HG03558 (cell line): Measurements from ENCODE around the gene UCK2.

Source experiments
- ATAC-seq: cut with Tn5 transposase; IDR thresholded peaks from one replicate; pipeline ENCODE4 v1.9.1; 2021; ENCODE audit warnings: moderate number of reproducible peaks; ENCODE audit not compliant: unreplicated experiment; ENCODE audit errors: extremely low read depth

The UCK2 gene

GRCh38 chr1:165833358-165833757 is 5.9 kb downstream of the UCK2 start:
- ATAC-seq = no peak

DNA sequence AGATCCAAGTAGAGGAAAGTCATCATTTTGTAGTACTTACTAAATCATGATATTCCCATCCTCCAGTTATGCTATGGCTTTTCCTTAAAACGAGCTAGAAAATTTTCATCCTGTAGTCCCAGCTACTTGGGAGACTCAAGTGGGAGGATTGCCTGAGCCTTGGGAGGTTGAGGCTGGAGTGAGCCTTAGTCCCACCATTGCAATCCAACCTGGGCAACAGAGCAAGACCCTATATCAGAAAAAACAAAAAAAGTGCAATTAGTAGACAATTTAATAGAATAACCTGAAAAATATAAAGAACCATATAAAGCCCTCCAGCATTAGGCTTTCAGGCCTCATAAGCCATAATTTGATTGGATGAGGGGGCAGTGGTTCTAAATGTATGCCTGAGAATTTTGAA is 6.8 kb downstream of the UCK2 start:
- no peak for ATAC-seq

DNA sequence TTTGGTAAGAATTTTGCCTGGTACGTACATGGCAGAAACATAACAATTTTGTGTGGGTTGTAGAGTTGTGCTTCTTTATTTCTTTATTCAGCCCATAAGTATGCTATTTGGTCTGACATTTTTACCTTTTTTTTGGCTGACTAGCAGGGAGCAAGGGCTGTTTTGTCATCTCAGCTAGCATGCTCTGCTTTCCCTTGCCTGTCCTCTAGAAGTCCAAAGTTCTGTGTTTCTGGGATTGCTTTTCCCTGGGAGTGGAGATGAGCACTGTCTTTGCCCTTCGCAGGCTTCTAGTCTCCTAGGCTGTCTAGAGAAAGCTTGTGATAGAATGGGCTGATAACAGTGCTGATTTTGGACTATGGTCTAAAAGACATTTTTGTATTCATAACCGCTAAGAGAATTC is 7.5 kb downstream of the UCK2 start:
- ATAC-seq = no peak

DNA sequence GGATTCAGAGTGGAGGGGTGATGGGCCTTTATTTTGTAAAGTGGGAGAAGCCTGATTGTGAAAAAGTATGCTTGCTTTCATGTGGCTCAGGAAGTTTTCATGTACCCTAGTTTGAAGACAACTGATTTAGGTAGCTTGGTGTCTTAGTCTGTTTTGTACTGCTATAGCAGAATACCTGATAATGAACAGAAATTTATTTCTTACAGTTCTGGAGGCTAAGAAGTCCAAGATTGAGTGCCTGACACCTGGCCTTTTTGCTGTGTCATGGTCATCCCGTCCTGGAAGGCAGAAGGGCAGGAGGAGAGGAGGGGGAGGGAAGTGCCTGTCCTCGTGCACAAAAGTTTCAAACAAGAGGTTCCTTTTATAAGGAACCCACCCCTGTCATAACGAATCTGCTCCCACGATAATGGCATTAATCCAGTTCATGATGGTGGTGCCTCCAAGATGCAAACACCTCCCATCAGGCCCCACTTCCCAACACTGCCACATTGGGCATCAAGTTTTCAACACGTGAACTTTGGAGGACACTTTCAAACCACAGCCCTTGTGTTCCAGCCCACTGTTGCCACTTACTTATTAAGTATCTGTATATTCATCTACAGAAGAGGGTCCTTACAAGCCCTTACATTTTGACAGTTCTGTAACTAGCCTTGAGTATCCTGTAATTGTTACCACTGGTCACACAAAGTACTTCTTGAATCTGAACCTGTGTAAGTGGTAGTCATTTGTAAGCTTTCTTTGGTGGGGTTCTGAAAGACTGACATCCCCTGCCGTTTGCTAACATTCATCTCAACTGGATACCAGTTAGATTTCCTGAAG is 9.5 kb downstream of the UCK2 start:
- ATAC-seq = no peak

DNA sequence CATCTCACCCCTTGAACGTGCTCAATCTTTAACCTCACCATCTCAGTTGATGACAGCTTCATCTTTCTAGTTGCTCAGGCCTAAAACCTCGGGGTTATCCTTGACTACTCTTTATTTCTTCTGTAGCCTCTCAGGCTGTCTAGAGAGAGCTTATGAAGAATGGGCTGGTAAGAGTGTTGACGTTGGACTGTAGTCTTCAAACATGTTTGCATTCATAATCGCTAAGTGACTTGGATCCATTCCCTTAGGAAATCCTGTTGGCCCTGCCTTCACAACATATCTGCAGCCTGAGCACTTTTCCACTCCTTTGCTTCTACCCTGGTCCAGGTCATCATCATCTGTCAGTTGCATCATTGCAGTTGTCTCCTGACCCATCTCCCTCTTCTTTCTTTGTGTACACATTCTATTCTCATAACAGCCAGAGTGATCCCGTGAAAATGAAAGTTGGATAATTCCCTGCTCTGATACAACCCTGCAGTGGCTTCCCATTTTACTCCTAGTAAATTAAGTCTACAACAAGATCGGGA is 10.5 kb downstream of the UCK2 start:
- no peak for ATAC-seq

DNA sequence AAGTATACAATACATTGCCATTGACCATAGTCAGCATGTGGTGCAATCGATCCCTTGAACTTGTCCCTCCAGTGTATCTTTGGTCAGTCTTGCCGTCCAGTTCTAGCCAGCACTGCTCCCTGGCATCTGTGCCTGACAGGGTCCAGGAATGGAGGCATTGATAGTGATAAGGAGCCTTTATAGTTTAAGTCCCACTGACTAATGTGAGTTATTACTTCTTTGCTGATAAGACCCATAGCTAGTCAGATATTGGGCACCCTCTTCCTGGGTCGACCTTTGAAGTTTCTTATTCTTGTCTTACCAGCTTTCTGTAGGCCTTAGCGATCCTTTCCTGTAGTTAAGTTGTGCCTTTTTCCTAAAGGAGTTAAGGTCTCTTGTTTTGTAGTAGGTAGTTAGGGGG is 13.0 kb downstream of the UCK2 start:
- no peak for ATAC-seq

DNA sequence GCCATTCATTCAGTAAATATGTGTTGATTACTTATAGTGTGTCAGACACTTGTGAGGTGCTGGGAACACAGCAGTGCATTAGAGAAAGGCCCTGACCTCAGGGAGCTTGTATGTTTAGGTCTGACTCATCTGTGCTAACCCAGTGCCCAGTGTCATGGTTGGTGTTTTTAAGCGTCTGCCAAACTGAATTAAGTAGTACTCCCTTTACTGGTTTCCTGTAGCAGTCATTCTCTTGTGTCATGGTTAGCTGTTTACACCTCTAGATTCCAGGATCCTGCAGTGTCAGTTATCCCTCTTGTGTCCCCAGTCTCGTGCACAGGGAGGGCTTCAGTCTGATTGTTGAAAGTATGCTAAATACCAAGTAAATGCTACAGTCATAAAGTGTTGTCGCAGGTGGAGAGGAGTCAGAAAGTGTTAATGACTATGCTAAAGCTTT is 14.2 kb downstream of the UCK2 start:
- peak; percentile 57 for ATAC-seq

DNA sequence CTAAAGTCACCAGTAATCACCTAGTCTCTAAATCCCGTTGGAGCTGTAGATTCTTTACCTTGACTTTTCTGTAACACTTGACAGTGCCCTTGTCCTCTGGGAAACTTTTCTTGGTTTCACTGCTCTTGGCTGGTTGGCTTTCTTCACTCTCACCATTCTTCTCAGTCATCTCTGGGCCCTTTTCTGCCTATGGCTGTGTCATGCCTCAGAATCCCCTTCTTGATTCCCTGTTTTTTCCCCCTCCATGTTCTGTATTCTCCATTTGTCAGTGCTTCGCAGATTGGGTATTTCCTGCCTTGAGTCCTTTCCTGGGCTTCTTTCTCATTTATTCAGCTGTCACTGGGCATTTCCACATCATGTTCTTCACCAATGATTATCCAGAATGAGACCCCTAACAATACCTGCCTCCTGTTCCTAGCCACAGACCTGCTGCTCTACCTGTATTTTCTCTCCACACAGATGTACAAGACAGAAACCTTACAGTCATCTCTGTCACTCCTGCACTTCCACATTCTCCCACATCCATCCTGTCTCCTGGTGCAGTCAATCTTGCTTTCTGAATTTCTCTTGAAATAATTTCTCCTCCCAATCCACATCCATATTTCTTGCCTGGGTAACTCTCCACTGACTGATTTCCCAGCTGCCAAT is 14.7 kb downstream of the UCK2 start:
- peak; percentile 2 for ATAC-seq

DNA sequence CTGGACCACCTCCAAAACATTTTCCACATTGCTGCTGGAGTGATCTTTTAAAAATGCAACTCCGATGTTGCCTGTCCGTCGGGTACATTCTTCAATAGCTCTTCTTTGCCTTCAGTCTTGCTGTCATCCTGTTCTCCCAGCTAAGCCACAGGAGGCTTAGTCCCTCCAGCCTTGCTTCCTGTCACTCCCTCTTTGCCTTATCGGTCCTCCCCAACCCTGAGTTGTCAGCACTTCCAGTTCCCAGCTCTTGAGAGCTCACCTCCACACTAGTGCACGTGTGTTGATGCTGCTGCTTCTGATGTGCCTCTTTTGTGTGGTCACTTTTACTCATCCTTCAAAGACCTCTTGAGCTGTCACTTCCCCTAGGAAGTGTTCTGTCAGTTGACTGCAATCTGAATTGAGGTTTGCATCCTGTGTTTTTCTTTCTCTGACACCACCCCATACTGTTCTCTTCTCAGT is 15.3 kb downstream of the UCK2 start:
- peak; percentile 36 for ATAC-seq

DNA sequence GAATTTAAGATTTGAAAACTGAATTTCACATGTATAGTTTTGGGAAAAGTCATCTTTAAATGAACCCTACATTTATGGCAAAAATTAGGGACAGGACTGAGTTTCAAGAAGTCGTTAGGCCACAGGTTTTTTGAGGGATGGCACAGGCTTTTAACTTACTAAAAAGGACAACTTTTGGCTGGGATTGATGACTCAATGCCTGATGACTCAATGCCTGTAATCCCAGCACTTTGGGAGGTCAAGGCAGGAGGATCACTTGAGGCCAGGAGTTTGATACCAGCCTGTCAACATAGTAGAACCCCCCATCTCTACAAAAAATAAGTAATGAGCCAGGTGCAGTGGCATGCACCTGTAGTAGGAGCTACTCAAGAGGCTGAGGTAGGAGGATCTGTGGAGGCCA is 15.9 kb downstream of the UCK2 start:
- ATAC-seq = no peak

DNA sequence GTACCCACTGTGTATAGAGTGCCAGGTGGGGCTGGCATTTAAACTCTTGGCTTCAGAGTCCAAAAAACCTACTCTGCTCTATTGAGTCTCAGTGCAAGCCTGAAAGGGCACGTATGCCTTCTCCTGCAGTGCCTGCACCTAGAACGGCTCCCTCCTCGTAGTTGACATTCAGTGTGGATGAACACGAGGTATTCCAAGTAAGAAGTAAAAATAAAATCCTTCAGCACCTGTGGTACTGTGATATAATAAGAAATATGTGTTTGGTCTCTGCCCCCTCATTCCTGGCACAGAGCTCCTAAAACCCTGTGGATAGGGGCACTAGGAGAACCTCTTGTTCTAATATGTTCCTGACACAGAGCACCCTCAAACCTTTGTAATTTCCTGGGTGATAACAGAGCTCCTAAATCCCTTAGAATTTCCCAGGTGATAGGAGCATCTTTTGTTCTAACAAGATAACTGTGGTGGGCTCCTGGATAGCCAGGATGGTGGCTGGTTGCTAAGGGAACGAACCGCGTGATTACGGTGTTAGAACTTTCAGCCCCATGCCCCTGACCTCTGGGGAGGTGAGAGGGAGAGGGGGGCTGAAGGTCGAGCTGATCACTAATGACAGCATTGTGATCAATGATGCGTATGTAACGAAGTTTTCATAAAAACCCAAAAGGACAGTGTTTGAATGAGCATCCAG is 16.8 kb downstream of the UCK2 start:
- no peak for ATAC-seq

- ATAC-seq = no peak
Measured at GRCh38 chr1:165844933-165845332, 17.5 kb downstream of the UCK2 start.

- no peak for ATAC-seq
Measured at GRCh38 chr1:165845569-165845968, 18.2 kb downstream of the UCK2 start.

DNA sequence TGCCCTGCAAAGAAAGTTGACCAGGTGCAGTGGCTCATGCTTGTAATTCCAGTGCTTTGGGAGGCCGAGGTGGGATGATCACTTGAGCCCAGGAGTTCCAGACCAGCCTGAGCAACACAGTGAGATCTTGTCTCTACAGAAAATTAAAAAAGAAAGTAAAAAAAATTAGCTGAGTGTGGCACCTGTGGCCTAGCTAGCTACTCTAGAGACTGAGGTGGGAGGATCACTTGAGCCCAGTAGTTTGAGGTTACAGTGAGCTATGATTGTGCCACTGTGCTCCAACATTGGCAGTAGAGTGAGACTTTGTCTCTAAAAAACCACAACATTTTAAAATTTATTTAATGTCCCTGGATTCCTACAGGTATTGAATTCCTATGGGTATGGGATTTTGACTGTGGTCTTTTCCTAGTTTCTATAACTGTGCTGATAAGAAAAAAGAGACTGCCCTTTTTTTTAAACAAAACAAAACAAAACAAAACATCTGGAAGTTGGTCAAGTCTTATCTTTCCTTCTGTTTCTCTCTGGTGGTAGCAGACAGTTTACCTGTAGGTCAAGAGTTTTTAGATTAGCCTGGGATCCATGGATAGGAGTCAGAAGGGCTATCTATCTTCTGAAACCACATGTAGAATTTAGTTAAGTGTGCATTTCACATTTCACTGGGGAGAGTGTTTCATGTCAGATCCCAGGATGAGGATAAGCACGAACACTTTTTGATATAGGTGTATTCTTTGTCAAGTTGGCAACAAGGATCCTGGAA is 18.8 kb downstream of the UCK2 start:
- ATAC-seq = no peak

- ATAC-seq = no peak
Measured at GRCh38 chr1:165847486-165847885, 20.1 kb downstream of the UCK2 start.

DNA sequence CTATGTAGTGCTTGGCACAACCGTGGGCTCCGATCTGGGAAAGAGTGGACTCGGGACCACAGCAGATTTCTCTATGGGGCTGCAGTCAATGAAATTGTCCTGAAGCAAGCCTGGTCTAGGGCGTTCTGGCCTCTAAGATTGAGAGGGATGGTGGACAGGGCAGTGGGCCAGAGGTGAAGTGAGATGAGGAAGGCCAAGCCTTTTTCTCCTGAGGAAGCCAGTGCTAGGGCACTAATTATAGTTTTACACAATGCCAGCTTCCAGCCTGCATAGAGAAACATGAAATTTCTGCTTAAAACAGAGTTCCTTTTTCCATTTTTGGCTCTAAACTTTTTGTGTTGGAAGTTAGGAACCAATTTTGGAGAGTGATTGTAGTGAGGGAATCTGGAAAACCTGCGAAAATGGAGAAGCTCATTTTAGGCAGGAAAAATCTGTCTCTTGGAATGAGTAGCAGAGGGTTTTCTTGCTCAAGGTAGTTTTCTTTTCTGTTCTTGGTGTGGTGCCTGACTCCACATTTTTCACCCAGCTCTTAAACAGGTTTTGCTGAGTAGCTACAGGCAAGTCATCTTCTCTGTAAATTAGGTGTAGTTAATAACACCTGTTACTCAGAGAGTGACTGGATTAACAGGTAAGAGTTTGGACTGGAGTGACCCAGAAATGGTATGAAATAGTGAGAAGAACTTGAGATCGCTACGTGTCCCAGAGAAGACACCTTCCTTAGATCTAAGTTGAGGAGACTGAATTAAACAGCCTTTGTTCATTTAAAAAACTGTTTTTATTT is 22.1 kb downstream of the UCK2 start:
- ATAC-seq = no peak

- ATAC-seq = peak; percentile 45
Measured at GRCh38 chr1:165851034-165851658, 23.7 kb downstream of the UCK2 start.

- no peak for ATAC-seq
Measured at GRCh38 chr1:165852871-165853270, 25.5 kb downstream of the UCK2 start.

DNA sequence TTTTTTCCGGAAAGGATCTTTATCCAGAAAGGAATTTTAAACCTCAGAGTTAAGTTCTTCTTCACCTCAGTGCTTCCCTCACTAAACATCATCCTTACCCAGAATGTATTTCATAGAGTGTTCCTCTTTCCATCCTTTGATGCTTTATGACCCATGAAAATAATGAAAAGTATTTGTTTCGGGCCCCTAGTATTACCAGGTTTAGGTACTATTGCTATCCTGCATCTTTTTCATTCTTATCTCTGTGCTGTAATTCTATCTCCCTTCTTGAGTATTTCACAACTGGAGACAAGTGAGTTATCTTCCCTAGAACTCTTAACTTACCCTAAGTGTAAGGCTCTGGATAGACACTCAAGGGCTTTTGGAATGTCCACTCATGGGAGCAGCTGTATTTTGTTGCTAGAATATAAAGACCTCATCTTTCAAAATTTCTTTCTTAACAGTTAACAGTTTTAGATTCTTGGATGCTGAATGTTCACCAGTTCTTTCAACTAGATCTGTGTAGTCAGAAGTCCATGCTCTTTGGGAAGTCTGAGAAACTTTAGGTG is 26.2 kb downstream of the UCK2 start:
- ATAC-seq = no peak
